Prostate gland (tissue), 2 donors: Measurements from ENCODE around the gene FMNL2.

Experiments
- CTCF ChIP-seq, 4 experiments: fragments of 200-600 bp in 2 of 4; fragments of 450-650 bp in 2 of 4; sonication (generic) in 2 of 4; IDR thresholded peaks; 1 replicate in 3 of 4; 2 replicates in 1 of 4; pipeline ENCODE4 v1.5.1; 2016 to 2019; ENCODE audit warnings: antibody characterized with exemption in 4 of 4, mild to moderate bottlenecking in 2 of 4, moderate library complexity in 2 of 4
- POLR2A ChIP-seq: fragments of 450-650 bp; IDR thresholded peaks from one replicate; pipeline ENCODE4 v1.6.1; 2016; ENCODE audit warnings: antibody characterized with exemption, mild to moderate bottlenecking
- POLR2AphosphoS5 ChIP-seq: sonication (generic); formaldehyde crosslinking; IDR thresholded peaks from one replicate; pipeline ENCODE4 v1.6.1; 2017; ENCODE audit warnings: antibody characterized with exemption

- no peak for TF ChIP-seq CTCF (IDR thresholded peaks at IDR 0.05)
- TF ChIP-seq POLR2A, result no peak
- no peak for TF ChIP-seq POLR2AphosphoS5
Observed at GRCh38 chr2:152651834-152652233, 316.9 kb downstream of the FMNL2 start.
